Loucy (cell line): ENCODE results near the gene COMTD1.

Experiments
- H2AFZ ChIP-seq: fragments of 200-600 bp; sonication (generic); 2 replicates; pipeline ENCODE4 v1.6.0; 2016; ENCODE audit warnings: antibody characterized with exemption, mild to moderate bottlenecking, low read length, moderate library complexity
- H3F3A ChIP-seq: fragments of 200-600 bp; 2 replicates; pipeline ENCODE4 v1.6.0; 2016; ENCODE audit warnings: antibody characterized with exemption, low read depth, mild to moderate bottlenecking
- H3K27me3 ChIP-seq: fragments of 200-600 bp; sonication (generic); 2 replicates; pipeline ENCODE4 v1.6.1; 2014; ENCODE audit warnings: low read length, mild to moderate bottlenecking; ENCODE audit not compliant: insufficient read depth, poor library complexity, severe bottlenecking
- H3K36me3 ChIP-seq: fragments of 200-600 bp; sonication (generic); 2 replicates; pipeline ENCODE4 v1.6.1; 2016; ENCODE audit warnings: low read length; ENCODE audit not compliant: insufficient read depth
- H3K4me1 ChIP-seq: fragments of 200-600 bp; sonication (generic); 2 replicates; pipeline ENCODE4 v1.5.1; 2014; ENCODE audit warnings: low read length, mild to moderate bottlenecking; ENCODE audit not compliant: insufficient read depth, poor library complexity, severe bottlenecking
- H3K4me2 ChIP-seq: fragments of 200-600 bp; sonication (generic); 2 replicates; pipeline ENCODE4 v1.6.0; 2014; ENCODE audit warnings: antibody characterized with exemption, low read length, low read depth, mild to moderate bottlenecking; ENCODE audit not compliant: poor library complexity, severe bottlenecking
- H3K4me3 ChIP-seq: fragments of 200-600 bp; sonication (generic); 2 replicates; pipeline ENCODE4 v1.5.1; 2014; ENCODE audit warnings: low read length, mild to moderate bottlenecking, mixed read lengths; ENCODE audit not compliant: poor library complexity, severe bottlenecking
- H3K79me2 ChIP-seq: fragments of 200-600 bp; sonication (generic); 2 replicates; pipeline ENCODE4 v1.6.1; 2014; ENCODE audit warnings: low read length; ENCODE audit not compliant: insufficient read depth
- H3K9ac ChIP-seq: fragments of 200-600 bp; sonication (generic); 2 replicates; pipeline ENCODE4 v1.6.0; 2014; ENCODE audit warnings: mild to moderate bottlenecking, low read depth, low read length, moderate library complexity; ENCODE audit not compliant: poor library complexity, severe bottlenecking
- H3K9me2 ChIP-seq: fragments of 200-600 bp; sonication (generic); replicated peaks from 2 replicates; pipeline ENCODE4 v1.6.1; 2016; ENCODE audit warnings: low read depth, low read length, mixed read lengths
- H3K9me3 ChIP-seq: fragments of 200-600 bp; sonication (generic); 2 replicates; pipeline ENCODE4 v1.6.1; 2014; ENCODE audit warnings: mild to moderate bottlenecking, antibody characterized with exemption, low read length, low read depth; ENCODE audit not compliant: insufficient read depth
- H4K20me1 ChIP-seq: fragments of 200-600 bp; sonication (generic); 2 replicates; pipeline ENCODE4 v1.6.0; 2014; ENCODE audit warnings: antibody characterized with exemption, low read length, mild to moderate bottlenecking; ENCODE audit not compliant: insufficient read depth, poor library complexity, severe bottlenecking
- EZH2phosphoT487 ChIP-seq: fragments of 200-600 bp; IDR thresholded peaks from 2 replicates; pipeline ENCODE4 v1.6.1; 2018; ENCODE audit warnings: antibody characterized with exemption, mild to moderate bottlenecking, moderate library complexity, borderline replicate concordance
- TF ChIP-seq, protein P1 (sequence below): fragments of 200-600 bp; sonication (generic); conservative IDR thresholded peaks from 2 replicates; pipeline ENCODE4 v1.5.1; 2014; ENCODE audit warnings: mild to moderate bottlenecking, antibody characterized with exemption, low read length

COMTD1 gene

DNA sequence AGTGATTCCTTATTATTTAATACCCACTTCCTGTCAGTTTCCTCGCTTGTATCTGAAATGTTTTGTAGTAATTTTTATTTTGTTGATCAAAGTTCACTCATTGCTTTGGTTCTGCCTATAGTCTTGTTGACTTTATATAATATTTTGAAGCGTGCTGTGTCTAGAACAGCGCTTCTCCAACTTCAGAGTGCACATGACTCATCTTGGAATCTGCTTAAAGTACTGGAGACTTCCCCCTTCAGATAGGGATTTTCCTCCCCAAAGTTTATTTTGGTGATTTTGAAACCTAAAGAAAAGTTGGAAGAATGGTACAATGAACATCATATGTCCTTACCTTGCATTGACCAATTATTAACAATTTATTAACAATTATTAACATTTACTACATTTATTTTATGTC, 5.8 kb downstream of the COMTD1 start:
- Histone ChIP-seq H3K36me3 (peaks cover 71% of the 10 kb centered on the region), H4K20me1 (peaks cover 43% of the 10 kb centered on the region), H3K4me2 (no peak overlapping the region), H3F3A (peaks cover 12% of the 10 kb centered on the region; the same call in 1 of the 2 replicates), H3K4me1 (peaks cover under 1% of the 10 kb centered on the region), H3K9me2 (no peaks in the 10 kb centered on the region), H3K9me3 (no peaks in the 10 kb centered on the region), H3K79me2 (peaks cover 44% of the 10 kb centered on the region), H3K9ac (no peak overlapping the region), H2AFZ (no peak overlapping the region), H3K4me3 (no peak overlapping the region), H3K27me3 (no peaks in the 10 kb centered on the region)
- TF ChIP-seq, protein P1, sequence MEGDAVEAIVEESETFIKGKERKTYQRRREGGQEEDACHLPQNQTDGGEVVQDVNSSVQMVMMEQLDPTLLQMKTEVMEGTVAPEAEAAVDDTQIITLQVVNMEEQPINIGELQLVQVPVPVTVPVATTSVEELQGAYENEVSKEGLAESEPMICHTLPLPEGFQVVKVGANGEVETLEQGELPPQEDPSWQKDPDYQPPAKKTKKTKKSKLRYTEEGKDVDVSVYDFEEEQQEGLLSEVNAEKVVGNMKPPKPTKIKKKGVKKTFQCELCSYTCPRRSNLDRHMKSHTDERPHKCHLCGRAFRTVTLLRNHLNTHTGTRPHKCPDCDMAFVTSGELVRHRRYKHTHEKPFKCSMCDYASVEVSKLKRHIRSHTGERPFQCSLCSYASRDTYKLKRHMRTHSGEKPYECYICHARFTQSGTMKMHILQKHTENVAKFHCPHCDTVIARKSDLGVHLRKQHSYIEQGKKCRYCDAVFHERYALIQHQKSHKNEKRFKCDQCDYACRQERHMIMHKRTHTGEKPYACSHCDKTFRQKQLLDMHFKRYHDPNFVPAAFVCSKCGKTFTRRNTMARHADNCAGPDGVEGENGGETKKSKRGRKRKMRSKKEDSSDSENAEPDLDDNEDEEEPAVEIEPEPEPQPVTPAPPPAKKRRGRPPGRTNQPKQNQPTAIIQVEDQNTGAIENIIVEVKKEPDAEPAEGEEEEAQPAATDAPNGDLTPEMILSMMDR = no peak
- no peak for TF ChIP-seq EZH2phosphoT487

DNA sequence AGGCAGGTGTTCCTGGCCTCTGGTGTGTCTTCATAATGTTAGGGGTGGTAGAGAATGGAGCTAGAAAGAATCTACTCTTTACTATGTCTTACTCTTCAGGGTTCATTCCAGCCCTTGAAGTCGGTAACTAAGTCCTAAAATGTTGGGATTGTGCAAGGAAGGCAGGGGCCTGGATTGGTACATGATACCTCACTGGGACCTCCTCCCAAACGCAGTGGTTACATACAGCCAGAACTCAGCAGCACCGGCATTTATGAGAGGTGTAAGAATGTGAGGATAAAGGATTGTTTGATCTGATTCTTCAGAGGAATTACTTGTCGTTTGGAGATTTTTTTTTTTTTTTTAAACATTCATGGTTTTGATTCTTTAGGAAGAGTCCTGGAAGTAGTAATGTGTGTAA, 6.9 kb downstream of the COMTD1 start:
- no peaks in the 10 kb centered on the region for H3K4me1 ChIP-seq
- no peaks in the 10 kb centered on the region for H3K9me3 ChIP-seq
- no peaks in the 10 kb centered on the region for H3K27me3 ChIP-seq

DNA sequence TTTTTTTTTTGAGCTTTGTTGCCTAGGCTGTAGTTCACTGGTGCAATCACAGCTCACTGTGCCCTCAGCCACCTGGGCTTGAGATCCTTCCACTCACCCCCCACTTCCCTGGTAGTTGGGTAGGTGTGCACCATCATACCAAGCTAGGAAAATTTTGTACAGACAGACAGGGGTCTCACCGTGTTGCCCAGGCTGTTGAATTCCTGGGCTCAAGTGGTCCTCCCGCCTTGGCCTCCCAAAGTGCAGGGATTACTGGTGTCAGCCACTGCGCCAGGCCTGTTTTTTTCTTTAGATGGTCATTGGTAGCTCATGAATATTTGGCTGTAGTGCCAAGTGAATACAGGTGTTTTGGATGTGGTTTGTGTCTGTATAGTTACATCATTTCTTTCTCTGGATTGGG, 7.5 kb downstream of the COMTD1 start:
- Histone ChIP-seq H3K4me2 (no peak overlapping the region), H3K36me3 (peaks cover 88% of the 10 kb centered on the region), H3K79me2 (peaks cover 61% of the 10 kb centered on the region), H3K9ac (no peak overlapping the region), H3K9me3 (no peaks in the 10 kb centered on the region), H3K27me3 (no peaks in the 10 kb centered on the region), H3K4me3 (no peak overlapping the region), H4K20me1 (peaks cover 58% of the 10 kb centered on the region), H3F3A (peaks cover 7% of the 10 kb centered on the region; the same call in 1 of the 2 replicates), H3K9me2 (no peaks in the 10 kb centered on the region), H3K4me1 (no peaks in the 10 kb centered on the region), H2AFZ (no peak overlapping the region)
- TF ChIP-seq, protein P1 = no peak
- TF ChIP-seq EZH2phosphoT487 = no peak

More for the DNA sequence above, 6.9 kb downstream of the COMTD1 start:
- Histone ChIP-seq H2AFZ (no peak overlapping the region), H3K9ac (no peak overlapping the region), H3K36me3 (peaks cover 83% of the 10 kb centered on the region), H3K4me3 (no peak overlapping the region), H3K9me2 (no peaks in the 10 kb centered on the region), H4K20me1 (peaks cover 52% of the 10 kb centered on the region), H3F3A (peaks cover 10% of the 10 kb centered on the region; the same call in 1 of the 2 replicates), H3K79me2 (peaks cover 56% of the 10 kb centered on the region), H3K4me2 (no peak overlapping the region)
- TF ChIP-seq EZH2phosphoT487 = no peak
- TF ChIP-seq, protein P1 = no peak
